ENCODE measurements around the gene ABCF2. TPM values are rescaled to one million over a fixed set of nuclear protein-coding genes. Genes with fewer than 3 reads are reported as not detected.

The ABCF2 gene
- total and polyA plus RNA-seq, 2 of the 4 experiments (the other 2 are of a cell fraction): 46.2 to 103 TPM

GRCh38 chr7:151209588-151209987, 17.4 kb downstream of the ABCF2 start:
- H3K23ac ChIP-seq (ENCODE audit: low read depth, low read length): no peak overlapping the region
- H3K4me2 ChIP-seq (ENCODE audit: low read depth, low read length): no peak overlapping the region
- no peaks in the 10 kb centered on the region for H3K9me3 ChIP-seq (ENCODE audit: control insufficient read depth, insufficient read depth, low read length)
- no peaks in the 10 kb centered on the region for H4K20me1 ChIP-seq (ENCODE audit: insufficient read depth, low read length)
- ChIA-PET CTCF (no interaction called here), POLR2A (ENCODE audit: unreplicated experiment) (no interaction called here)
- H3K9me1 ChIP-seq (ENCODE audit: insufficient read depth, low read length): no peaks in the 10 kb centered on the region; the same call in 1 of the 2 replicates
- H3K9ac ChIP-seq (ENCODE audit: low read depth, low read length): no peak overlapping the region
- no peak overlapping the region for H3K18ac ChIP-seq (ENCODE audit: low read depth, low read length)
- H3K4ac ChIP-seq (ENCODE audit: low read depth, low read length): no peak overlapping the region
- no peak overlapping the region for H2BK5ac ChIP-seq (ENCODE audit: low read depth, low read length, poor library complexity, severe bottlenecking)
- BruUV-seq (replicated peaks): no TSS peak
- dilution Hi-C loops (cut with HindIII; ENCODE audit: low sequenced_read_pairs, unreplicated experiment) (no loop called here), in situ Hi-C loops (cut with MboI; ENCODE audit: low sequenced_read_pairs) (no loop called here), intact Hi-C loops (cut with micrococcal nuclease) (no loop called here)
- no peak overlapping the region for H3K4me3 ChIP-seq (ENCODE audit: insufficient read depth, low read depth, low read length)
- no peak overlapping the region for H3K27ac ChIP-seq (ENCODE audit: insufficient read depth, low read length)
- no peak overlapping the region for H2AFZ ChIP-seq (replicated peaks; ENCODE audit: low read length, poor library complexity)
- no peak overlapping the region for H2BK120ac ChIP-seq (ENCODE audit: low read depth, low read length)
- no peak overlapping the region for H2BK20ac ChIP-seq (ENCODE audit: low read depth, low read length)
- H3K14ac ChIP-seq (replicated peaks; ENCODE audit: low read depth, low read length): no peak overlapping the region
- no peak overlapping the region for H4K8ac ChIP-seq (ENCODE audit: low read depth in 2 of 2, low read length in 2 of 2)
- H2AK5ac ChIP-seq (ENCODE audit: low read depth, low read length): no peak overlapping the region
- H3K56ac ChIP-seq (ENCODE audit: extremely low read depth, insufficient read depth, low read length): no peak overlapping the region
- no peak overlapping the region for H4K91ac ChIP-seq (ENCODE audit: insufficient read depth, low read depth, low read length)
- H3K36me3 ChIP-seq (ENCODE audit: control insufficient read depth, insufficient read depth, low read length): peaks cover 21% of the 10 kb centered on the region
- H2AK9ac ChIP-seq (replicated peaks; ENCODE audit: low read depth, low read length, poor library complexity): no peak overlapping the region
- WGBS, 2 experiments (ENCODE audit: extremely low coverage in 2 of 2, insufficient read length in 1 of 2): 80% methylated on average over 2 of the region's 6 CpGs; no CpG with 5 or more reads in 1 of the 2 experiments
- TF ChIP-seq RCOR1 (IDR thresholded peaks at IDR 0.05; ENCODE audit: insufficient replicate concordance, low read length) (no peak), BHLHE40 (IDR thresholded peaks at IDR 0.05; ENCODE audit: low read depth, low read length) (no peak), CEBPB (IDR thresholded peaks at IDR 0.05; ENCODE audit: low read depth, low read length) (no peak), SMC3 (IDR thresholded peaks at IDR 0.05; ENCODE audit: low read depth, low read length) (no peak), USF2 (IDR thresholded peaks at IDR 0.05; ENCODE audit: low read depth, low read length) (no peak), FOS (IDR thresholded peaks at IDR 0.05; ENCODE audit: low read depth, low read length) (no peak), ELK1 (IDR thresholded peaks at IDR 0.05; ENCODE audit: borderline replicate concordance, low read depth, low read length) (no peak), MAZ (IDR thresholded peaks at IDR 0.05; ENCODE audit: borderline replicate concordance, low read depth, low read length) (no peak), RFX5 (IDR thresholded peaks at IDR 0.05; ENCODE audit: low read depth, low read length) (no peak), MAFK (IDR thresholded peaks at IDR 0.05; ENCODE audit: low read depth, low read length) (no peak), NFE2L2 (IDR thresholded peaks at IDR 0.05; ENCODE audit: low read depth, low read length) (no peak), CHD1 (IDR thresholded peaks at IDR 0.05; ENCODE audit: low read depth, low read length) (no peak), RAD21 (IDR thresholded peaks at IDR 0.05; ENCODE audit: low read length) (no peak), CTCF (conservative IDR thresholded peaks at IDR 0.05; ENCODE audit: low read depth, low read length) (no peak), MXI1 (IDR thresholded peaks at IDR 0.05; ENCODE audit: borderline replicate concordance, low read depth, low read length) (no peak)
- no peaks in the 10 kb centered on the region for H3K79me1 ChIP-seq (ENCODE audit: low read depth in 1 of 2, low read length in 2 of 2)
- no peaks in the 10 kb centered on the region for H3K4me1 ChIP-seq (ENCODE audit: control insufficient read depth, insufficient read depth, low read length)
- H2BK15ac ChIP-seq (ENCODE audit: low read depth, low read length): no peak overlapping the region
- no peak for DNase-seq
- peaks cover 35% of the 10 kb centered on the region for H3K27me3 ChIP-seq (ENCODE audit: control insufficient read depth, insufficient read depth, low read length)
- no peak for ATAC-seq (ENCODE audit: low read depth)
- no peak overlapping the region for H4K5ac ChIP-seq (ENCODE audit: low read depth, low read length)

Measured in IMR-90 (cell line).